GM12892 (cell line): Measurements from ENCODE around the gene MCCD1.
"Not testable (repeated sequence)": the region's sequence is repeated elsewhere in the genome, so short reads cannot be mapped to it uniquely, and the experiment has no call there.

ENCODE experiments used
- DNase-seq: peaks from one replicate; pipeline ENCODE4 v3.0.0; 2011; ENCODE audit not compliant: insufficient read length
- FAIRE-seq: peaks from 2 replicates; lab custom pipeline; 2011; peaks lifted over from hg19 to GRCh38; lab: Jason Lieb, UNC
- POLR2A ChIP-seq: IDR thresholded peaks from 2 replicates; pipeline ENCODE4 v1.6.1; 2011; ENCODE audit warnings: low read depth, low read length, control low read depth
- POLR2AphosphoS5 ChIP-seq: IDR thresholded peaks from 2 replicates; pipeline ENCODE4 v1.6.1; 2011; ENCODE audit warnings: low read depth, low read length, control low read depth
- TAF1 ChIP-seq: IDR thresholded peaks from 2 replicates; pipeline ENCODE4 v1.6.1; 2011; ENCODE audit warnings: low read depth, mild to moderate bottlenecking, control low read depth, low read length, borderline replicate concordance

Gene MCCD1

GRCh38 chr6:31493875-31494694 lies 34.7 kb upstream of the MCCD1 start:
- TF ChIP-seq TAF1 = no peak
- TF ChIP-seq POLR2A = no peak
- TF ChIP-seq POLR2AphosphoS5 = no peak
- FAIRE-seq (peak; percentile 63), DNase-seq (no peak)

GRCh38 chr6:31495580-31495979 lies 33.2 kb upstream of the MCCD1 start:
- no peak for FAIRE-seq
- DNase-seq = no peak
- no peak for TF ChIP-seq TAF1
- no peak for TF ChIP-seq POLR2A
- TF ChIP-seq POLR2AphosphoS5 = no peak

GRCh38 chr6:31496826-31497225 lies 31.9 kb upstream of the MCCD1 start:
- DNase-seq, FAIRE-seq: not testable (repeated sequence)

- FAIRE-seq (peak; percentile 91), DNase-seq (peak; percentile 75)
- no peak; the same call in 1 of the 2 replicates for TF ChIP-seq POLR2A
- TF ChIP-seq POLR2AphosphoS5 = 0 out of 2 replicates have a peak, but pooled peaks have one; percentile 26
- peak; percentile 82; the same call in 1 of the 2 replicates for TF ChIP-seq TAF1
Measured at GRCh38 chr6:31497531-31498476, 31.0 kb upstream of the MCCD1 start, which contains the start of gene MICB. Gene MICB (plus strand): TSS chr6:31498145. CDS start chr6:31498194, 49 bp downstream.

- TF ChIP-seq TAF1 (no peak), POLR2A (no peak), POLR2AphosphoS5 (no peak)
- DNase-seq (no peak), FAIRE-seq (no peak)
Measured at GRCh38 chr6:31498748-31499147, 30.0 kb upstream of the MCCD1 start.

GRCh38 chr6:31499648-31500047 lies 29.1 kb upstream of the MCCD1 start:
- peak; percentile 42 for FAIRE-seq
- not testable (repeated sequence) for DNase-seq

- TF ChIP-seq POLR2A (no peak), TAF1 (no peak), POLR2AphosphoS5 (no peak)
- DNase-seq (no peak), FAIRE-seq (no peak)
Measured at GRCh38 chr6:31502586-31502985, 26.2 kb upstream of the MCCD1 start.

- not testable (repeated sequence) for DNase-seq, FAIRE-seq
Measured at GRCh38 chr6:31509036-31509435, 19.7 kb upstream of the MCCD1 start.

- FAIRE-seq (no peak), DNase-seq (no peak)
- no peak for TF ChIP-seq TAF1
- TF ChIP-seq POLR2AphosphoS5 = no peak
- no peak for TF ChIP-seq POLR2A
Measured at GRCh38 chr6:31510007-31510406, 18.8 kb upstream of the MCCD1 start.

- no peak for FAIRE-seq
- TF ChIP-seq POLR2AphosphoS5 = no peak
- DNase-seq = no peak
Measured at GRCh38 chr6:31513456-31514165, 15.2 kb upstream of the MCCD1 start.

GRCh38 chr6:31521835-31522234 lies 6.9 kb upstream of the MCCD1 start:
- TF ChIP-seq POLR2AphosphoS5 = no peak
- TF ChIP-seq POLR2A = no peak
- TF ChIP-seq TAF1 = no peak
- DNase-seq (no peak), FAIRE-seq (no peak)

- TF ChIP-seq POLR2A (no peak), TAF1 (no peak)
- no peak for FAIRE-seq
- DNase-seq = no peak
Measured at GRCh38 chr6:31525553-31525931, 3.2 kb upstream of the MCCD1 start.
